GM18868 (cell line): ENCODE results near the gene TBKBP1.

Experiments used
- ATAC-seq: cut with Tn5 transposase; IDR thresholded peaks from one replicate; pipeline ENCODE4 v1.9.1; 2021; ENCODE audit warnings: mild to moderate bottlenecking, moderate library complexity; ENCODE audit not compliant: unreplicated experiment

The TBKBP1 gene

DNA sequence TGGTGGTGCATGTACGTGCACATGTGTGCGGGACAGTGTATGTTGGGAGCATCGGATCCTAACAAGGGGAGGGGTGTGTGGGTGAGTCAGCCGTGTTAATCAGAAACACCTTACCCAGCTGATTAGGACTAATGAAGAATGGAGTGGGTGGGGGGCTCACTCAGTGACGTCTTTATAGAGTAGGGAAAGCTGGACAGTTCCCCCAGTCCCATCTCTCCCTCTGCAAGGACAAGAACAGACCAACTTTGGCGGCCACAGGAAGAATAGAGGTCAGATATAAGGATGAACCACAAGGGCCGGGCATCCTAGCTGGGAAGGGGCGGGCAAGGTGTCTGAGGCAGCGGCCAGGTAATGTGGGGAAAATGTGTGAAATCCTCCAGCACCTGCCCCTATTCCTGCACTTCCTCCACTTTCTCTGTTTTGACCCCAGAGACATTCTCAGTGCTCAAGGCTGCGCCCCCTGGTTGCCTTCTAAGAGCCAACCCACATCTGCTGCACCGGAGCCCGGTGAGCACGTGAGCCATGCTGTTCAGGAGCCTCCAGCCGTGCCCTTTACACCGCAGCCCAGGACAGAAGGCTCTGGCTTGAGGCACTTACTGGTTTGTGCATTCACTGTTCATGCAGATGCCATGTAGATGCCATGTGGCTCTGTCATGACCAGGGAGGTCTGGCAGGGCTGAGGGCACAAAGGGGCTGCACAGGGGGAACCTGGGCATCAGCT is 20.2 kb downstream of the TBKBP1 start:
- ATAC-seq = no peak

DNA sequence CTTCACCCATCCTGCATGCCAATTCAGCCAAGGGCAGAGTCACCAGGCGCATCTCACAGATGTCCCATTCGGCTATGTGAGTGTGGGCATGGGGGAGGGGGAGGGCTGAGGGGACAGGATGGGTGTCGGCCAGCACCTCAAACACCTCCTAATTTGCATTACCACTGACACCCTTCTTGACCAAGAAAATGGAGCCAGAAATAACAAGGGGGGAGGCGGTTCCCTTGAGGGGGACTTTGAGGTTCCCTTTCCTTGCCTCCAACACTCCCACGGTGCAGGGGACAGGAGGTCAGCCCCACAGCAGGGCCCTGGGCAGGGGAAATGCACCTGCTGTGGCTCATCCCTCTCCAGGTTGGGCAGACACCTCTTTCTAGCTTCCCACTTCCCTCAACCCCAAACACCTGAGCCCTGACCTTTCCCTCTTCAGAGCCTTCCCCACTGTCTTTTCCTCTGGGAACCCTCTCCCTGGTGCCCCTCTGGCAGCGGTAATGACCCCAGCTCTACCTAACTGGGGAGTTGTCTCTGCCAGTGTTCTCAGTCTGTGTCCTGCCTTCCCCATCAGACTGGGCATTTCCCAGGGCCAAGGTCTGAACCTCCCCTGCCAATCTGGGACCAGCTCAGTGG is 20.9 kb downstream of the TBKBP1 start:
- ATAC-seq = no peak

DNA sequence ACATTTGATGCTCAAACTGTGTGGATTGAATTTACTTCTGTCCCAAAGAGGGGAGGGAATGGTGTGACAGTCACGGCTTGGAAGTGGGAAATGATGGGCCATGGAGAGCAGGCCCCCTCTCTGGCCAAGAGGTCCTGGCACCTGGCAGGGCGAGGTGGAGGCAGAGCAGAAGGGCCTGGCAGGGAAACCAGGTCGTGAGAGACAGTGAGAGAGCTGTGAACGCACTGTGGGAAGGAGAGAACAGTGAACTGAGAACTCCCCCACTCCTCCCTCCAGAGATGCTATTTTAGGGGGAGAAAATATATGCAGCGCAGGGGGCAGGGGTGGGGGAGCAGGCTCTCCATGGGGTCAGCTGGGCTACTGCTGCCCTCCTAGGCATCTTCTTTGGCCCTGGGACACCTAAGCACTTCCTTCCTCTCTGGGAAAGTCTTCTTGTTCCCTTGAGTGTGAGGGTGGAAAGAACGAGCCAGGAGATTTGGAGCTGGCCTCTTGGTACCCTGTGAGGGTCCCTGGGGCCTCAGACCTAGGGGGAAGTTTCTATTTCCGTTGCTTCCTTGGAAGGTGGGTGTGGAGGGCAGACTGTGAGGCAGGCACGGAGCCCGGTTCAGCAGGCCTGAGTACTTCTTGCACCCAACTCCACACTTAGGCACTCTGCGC is 21.8 kb downstream of the TBKBP1 start:
- ATAC-seq = no peak

DNA sequence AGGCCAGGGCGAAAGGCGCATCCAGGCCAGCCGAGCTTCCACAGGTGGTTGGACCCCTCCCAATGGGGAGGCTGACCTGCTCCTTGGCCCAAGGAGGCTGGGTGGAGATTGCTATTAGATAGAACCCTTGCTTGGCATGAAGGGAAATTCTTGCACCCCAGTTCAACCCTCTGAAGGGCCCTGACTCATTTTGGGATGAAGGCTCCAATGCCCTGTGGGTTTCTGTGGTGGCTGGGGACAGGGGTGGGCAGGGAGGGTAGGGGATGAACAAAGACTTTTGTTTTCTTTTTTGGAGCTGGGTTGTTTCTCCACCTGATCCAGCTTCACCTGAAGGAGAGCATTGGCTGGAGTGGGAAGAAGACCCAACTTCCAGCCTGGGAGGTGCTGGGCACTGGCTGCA is 22.4 kb downstream of the TBKBP1 start:
- no peak for ATAC-seq

DNA sequence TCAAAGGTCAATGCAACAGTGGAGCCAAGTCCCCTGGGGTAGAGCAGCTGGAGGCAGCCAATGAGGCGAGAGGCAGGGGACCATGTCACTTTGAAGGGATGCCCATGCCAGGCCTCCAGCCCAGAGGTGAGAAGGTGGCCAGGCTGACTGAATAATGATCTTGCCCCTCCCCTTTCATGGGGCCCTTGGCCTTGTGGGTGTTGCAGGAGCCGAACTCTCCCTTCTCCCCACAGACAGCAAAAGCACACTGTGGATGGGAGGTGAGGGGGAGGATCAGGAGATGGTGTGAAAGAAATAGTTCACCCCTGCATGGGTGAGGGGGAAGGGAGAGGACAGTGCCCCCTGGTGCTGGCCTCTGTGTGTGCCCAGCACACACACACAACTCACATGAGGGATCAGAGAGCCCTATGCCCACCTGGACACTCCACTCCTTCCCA is 23.3 kb downstream of the TBKBP1 start:
- no peak for ATAC-seq

DNA sequence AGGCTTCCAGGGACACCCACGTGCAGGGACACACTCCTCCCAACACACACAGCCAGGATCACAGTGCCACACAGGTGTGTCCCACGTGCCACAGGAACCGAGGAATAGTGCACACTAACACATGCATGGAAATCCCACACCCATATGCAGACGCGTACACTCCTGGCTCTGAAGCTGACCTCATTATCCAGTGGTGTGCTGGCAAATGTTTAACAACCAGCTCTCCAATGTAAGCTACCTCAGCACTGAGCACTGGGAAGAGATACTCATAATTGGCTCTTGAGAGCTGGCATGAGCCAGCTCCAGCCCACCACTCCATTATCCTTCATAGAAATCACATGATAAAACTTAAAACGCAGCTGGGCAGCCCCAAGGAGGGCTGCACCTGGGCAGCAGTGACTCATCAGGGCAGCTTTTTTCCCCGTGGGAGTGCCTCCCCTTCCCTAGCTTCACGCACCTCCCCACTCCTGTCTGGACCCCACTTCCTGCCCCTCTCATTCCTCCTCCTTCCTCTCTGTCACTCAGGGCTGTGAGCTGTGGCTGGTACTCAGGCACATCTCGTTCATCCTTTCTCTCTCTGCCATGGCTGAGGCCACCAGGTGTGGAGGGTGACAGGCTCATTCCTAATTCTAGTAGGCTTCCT is 24.1 kb downstream of the TBKBP1 start:
- no peak for ATAC-seq

DNA sequence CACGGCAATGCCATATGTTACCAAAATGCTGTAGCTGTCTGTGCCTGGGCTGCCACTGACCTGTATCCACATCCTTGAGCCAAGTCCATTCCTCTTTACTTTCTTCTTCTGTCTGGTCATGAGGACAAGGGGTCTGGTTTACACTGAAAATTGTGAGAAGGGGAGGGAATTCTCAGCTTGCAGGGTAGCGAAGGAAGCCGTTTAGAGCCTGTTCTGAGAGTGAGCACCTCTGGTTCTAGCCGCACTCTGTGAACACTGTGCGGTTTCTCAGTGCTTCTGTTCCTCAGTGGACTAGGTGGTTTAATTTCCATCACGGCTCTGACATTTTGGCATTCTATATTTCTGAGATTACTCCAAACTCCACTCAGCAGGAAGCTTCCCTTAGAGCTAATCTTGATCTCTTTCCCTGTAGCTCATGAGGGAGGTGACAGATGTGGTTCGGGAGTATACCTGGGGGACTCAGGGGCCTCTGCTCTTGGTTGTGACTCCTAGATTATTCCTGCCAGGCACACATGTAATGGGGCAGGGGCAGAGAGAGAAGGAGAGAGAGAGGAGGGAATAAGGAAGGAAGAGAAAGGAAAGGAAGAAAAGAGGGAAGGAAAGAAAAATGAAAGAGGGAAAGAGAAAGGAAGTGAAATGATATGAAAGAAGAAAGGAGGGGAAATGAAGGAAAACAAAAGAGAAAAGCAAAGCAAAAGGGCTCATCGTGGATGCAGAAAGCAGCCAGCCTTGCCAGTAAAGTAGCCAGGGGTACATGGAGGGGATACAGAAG is 24.9 kb downstream of the TBKBP1 start:
- no peak for ATAC-seq

DNA sequence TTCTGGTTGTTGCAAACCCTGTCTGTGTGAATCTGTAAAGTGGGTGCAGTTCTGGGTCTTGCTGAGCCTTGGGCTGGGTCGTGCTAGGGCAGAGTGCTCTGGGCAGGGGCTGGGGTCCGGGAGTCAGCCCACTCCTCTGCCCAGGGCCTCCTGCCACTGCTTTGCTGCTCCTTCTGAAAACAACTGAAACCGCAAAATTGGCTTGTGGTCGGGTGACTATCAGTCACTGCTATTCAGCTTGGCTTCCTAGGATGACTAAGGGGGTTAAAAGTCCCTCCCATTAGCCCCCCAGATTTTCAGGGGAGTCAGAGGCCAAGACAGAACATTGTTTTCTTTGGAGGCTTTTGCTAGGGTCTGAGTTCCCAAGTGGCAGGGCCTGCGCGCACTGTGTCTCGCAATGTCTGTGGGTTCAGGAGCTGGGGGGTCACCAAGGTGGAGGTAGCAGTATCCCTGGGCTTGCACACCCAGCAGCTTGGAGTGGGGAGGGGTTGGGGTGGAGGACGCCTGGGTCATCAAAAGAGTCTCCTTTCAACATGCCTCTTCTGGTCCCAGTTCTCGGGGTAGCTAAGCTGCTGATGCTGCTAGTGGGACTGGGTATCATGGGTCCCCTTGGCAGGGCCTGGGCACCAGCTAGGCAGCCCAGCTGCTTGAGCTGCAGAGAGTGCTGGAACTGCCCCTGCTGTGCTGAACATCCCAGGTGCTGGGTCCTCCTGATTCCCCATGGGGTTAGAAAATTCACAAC is 25.6 kb downstream of the TBKBP1 start:
- ATAC-seq = peak; percentile 39

DNA sequence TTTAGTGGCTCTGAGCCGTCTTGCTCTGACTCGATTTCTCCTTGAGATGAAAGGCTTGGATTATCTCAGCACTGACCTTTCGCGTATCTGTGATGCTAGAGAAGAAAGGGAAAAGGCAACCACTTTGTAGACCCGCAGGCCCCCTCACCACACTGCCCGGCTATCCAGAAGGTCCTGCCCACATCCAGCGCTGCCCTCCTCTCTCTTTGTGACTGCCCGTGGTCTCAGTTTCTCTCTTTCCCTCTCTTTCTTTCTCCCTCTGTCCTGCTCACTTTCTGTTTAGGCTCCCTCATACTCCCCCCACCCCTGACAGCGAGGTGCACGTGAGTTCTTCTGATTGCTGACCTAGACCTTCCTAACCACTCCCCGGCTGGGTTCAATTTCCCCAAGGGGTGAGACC is 26.2 kb downstream of the TBKBP1 start:
- no peak for ATAC-seq

DNA sequence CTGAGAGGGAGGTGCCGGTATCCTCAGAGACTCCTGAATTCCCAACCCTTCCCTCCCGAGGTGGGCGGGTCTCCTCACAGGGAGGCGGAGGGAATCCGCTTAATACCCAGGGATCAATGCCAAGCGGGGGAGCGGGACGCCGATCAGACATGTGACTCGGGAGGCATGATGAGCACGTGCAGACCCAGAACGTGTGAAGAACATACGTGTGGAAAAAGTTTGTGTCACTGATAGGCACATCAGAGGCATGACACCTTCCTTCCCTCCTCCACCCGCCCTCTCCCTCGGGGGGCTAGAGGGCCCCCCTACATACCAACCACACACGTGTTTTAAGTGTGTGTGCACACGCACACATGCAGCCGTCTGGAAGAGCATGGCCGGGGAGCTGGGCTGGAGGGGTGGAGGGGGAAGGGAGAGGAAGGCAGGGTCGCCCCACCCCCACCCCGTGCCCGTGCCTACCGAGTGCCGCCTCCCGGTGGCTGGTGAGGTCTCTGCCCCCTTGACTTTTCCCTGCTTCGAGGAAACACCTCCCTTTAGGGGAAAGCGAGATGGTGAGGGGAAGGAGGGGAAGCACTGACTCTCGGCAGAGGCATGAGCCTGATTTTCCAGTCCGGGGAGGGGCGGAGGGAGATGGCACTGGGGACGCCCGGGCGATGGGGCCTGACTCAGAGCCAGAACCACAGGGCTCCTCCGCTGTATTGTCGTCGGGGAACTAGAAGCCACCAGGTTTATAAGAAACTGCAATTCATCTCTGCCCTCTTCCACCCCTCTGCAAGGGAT is 27.0 kb downstream of the TBKBP1 start:
- ATAC-seq = peak; percentile 49

DNA sequence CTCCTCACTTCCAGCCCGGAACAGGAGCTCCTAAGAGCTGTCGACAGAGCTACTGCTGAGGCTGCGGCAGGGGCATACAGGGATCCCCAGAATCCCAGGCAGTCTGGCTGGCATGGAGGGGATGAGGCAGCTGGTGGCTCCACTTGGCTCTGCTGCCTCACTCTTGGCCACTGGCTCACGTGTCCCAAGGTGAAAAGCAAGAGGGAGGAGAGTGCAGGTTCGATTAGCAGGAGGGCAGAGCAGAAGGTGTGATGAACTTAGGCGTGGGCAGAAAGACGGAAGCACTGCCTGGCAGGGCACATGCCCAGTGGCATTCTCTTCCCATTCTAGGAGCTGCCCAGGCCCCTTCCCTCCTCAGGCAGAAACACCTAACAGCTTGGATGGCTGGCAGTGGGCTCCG is 27.8 kb downstream of the TBKBP1 start:
- ATAC-seq = no peak

DNA sequence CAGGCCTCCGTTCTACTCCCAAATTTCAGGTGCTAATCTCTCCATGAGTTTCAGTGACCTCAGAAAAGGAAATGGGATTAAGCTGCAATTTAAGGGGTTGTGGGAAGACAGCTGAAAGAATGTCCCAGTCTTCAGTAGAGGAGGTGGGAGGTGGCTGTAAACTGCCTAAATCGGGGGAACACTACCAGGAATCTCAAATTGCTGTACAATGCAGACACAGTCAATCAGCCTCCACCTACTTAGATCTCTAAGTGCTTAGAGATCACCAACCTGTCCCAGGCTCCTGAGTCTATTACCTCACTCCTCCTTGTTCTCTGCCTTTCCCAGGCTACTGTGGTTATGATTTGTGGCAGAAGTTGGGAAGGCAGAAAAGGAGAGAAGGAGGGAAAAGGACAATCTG is 30.7 kb downstream of the TBKBP1 start:
- ATAC-seq = no peak

DNA sequence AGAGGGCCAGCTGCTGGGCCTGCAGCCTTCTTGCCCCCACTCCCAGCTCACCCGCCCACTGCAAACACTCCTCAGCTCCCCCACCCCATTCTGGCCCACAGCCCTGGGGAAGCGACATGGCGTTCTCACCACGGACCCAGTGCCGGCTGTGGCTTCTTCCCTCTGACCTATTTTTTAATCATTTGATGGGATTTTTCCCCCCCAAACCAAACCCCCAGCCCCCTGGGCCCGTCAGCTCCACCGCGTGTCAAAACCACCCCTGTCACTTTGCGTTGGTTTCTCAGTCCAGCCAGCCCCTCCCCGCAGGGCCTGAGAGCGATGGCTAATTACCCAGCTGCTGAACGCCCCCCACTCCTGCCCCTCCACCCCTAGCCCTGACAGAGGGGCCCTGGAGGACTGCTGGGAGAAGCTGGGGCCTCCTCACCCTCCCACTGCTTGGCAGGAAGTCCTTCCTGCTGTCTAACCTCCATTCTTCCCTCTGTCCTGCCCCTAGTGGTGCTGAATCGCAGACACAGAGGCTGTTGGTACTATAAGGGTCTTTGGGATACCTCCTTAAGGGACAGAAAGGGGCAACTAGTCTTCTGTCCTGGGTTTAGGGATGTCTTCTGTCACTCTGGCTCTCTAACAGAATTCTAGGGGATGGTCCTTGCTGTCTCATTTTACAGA is 31.6 kb downstream of the TBKBP1 start:
- ATAC-seq = no peak

DNA sequence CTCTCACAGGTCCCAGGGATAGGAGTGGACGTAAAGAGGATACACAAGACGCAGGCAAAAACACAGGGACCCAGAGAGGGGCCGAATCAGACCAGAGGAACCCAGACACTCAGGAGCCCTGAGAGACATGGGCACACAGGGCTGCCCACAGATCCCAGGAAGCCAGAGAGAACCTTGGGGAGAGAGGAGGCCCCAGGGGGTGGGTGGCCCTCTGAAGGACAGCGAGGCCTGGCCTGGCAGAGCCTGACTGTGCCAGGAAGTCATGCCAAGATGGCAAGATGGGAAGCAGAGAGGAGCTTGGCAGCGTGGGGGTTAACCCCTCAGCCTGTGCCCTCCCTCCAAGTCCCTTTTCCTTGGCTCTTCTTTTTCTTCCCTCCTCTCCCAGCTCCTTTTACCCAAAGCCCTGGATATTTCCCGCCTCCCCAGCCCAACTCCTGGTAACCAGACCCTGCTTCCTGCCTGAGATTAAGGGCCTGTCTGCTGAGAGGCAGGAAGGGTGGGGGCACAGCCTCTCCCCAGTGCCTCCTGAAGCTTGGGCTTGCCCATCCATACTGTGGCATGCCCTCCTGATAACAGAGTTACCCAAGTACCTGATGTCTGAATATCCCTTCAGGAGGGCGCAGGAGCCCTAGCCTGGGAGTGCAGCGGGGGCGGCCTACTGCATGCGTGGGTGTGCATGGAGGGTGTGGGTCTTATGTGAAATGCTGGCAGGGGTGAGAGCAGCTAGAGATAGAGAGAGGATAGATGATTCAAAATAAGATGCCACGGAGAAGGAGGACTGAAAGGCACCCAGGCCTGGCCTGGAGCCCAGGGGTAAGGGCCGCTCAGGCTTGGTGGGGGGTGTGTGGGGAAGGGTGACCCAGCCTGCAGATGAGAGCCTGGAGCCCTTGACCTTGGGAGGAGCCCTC is 33.1 kb downstream of the TBKBP1 start:
- ATAC-seq = no peak

DNA sequence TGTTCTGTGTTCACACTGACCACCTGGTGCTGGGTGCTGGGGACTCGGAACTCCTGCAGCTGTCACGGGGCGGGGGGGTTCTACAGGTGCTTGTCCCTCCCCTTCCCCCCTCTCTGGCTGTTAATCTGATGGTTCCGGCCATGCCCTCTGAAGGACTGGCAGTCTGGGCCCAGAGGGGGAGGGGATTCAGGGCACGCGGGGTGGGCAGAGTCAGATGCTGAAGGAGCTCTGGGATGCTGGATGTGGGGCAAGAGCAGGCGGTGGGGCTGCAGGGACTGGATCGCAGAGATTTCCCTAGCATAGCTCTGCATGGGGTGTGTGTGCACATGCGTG is 33.7 kb downstream of the TBKBP1 start:
- no peak for ATAC-seq

DNA sequence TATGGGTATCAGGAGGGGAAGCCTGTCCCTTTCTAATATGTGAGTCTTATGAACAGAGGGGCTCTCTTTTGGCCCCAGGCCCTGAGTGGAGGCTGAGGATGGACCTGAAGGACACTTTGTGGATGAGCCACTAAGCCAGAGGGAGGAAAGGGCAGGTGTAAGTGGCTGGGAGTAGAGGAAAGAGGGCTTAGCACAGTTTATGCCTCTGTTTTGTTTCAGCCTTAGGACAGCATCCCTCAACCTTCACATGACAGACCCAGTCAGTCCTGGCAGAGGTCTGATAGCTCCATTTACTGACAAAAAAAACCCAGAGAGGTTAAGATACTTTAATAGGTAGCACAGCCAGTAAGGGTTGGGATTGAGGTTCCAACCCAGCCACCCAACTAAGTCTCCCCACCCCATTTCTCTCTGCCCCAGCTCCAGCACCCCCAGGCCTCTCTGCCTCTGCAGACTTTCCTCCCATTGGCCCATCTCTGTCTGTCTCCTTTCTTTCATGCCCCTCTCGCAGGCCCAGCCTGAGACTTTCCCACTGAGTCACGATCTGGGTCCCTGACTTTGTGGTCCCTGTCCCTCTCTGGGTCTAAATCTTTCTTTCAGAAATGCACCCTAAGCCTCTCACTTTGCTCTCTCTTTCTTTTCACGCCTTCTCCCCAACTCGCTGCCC is 34.4 kb downstream of the TBKBP1 start:
- ATAC-seq = no peak

DNA sequence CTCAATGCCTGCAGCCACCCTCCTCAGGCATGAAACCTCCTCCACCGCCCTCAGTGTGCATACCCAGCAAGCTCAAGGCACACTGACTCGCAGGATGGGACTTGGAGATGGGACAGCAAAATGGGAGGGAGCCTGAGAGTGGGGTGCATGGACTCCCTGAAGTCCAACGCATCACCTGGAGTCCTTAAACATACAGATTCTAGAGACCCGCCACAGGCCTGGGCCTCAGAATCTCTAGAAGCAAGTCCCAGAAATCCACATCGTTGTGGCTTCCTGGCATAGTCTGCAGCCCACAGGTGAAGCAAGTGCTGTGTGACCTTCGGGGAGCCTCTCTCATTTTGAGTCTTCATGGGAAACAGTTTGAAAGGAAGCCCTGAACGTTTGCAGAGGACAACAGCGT is 35.5 kb downstream of the TBKBP1 start:
- no peak for ATAC-seq

DNA sequence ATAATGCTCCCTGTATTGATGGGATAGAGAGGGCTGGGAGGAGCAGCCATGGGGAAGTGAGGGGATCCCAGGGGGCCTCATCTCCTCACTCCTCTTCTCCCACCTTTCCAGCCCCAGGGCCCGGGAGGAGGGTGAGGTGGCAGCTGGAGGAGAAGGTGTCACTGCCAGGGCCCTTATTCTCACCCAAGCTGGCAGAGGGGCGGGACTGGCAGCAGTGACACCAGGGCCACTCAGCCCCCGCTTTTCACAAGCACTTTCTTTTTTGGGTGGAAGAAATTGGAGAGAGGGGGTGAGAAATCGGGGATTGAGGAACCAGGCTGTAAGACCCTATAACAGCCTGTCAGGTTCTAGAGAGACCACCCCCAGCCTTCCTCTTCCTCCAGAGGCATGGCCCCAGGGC is 36.7 kb downstream of the TBKBP1 start:
- no peak for ATAC-seq
